Activated CD8-positive, alpha-beta memory T cell treated with anti-CD3 and anti-CD28 coated beads for 4 hours (primary cell): Measurements from ENCODE around the gene ARMCX1.
"Not testable (repeated sequence)": the region's sequence is repeated elsewhere in the genome, so short reads cannot be mapped to it uniquely, and the experiment has no call there.

Source experiments
- DNase-seq, 2 donors: peaks; one replicate each; pipeline ENCODE4 v3.0.0-alpha.2; 2020; ENCODE audit warnings: low read depth in 2 of 2

The ARMCX1 gene

GRCh38 chrX:101550362-101550750, at the start of gene ARMCX1:
Gene ARMCX1, plus strand, starts transcription at chrX:101550547. Its CDS starts 2,384 bp downstream, at chrX:101552931.
- DNase-seq = no peak

GRCh38 chrX:101502929-101503328, 47.4 kb upstream of the ARMCX1 start:
- not testable (repeated sequence) for DNase-seq

GRCh38 chrX:101507372-101507771, 43.0 kb upstream of the ARMCX1 start:
- no peak for DNase-seq

GRCh38 chrX:101507986-101508385, 42.4 kb upstream of the ARMCX1 start:
- DNase-seq = no peak

GRCh38 chrX:101530944-101531343, 19.4 kb upstream of the ARMCX1 start:
- no peak for DNase-seq

- DNase-seq = no peak
Measured at GRCh38 chrX:101539116-101539515, 11.2 kb upstream of the ARMCX1 start.

GRCh38 chrX:101550751-101551379, 518 bp downstream of the ARMCX1 start:
- DNase-seq = no peak

GRCh38 chrX:101551380-101551767, 1.0 kb downstream of the ARMCX1 start:
- no peak for DNase-seq

- no peak for DNase-seq
Measured at GRCh38 chrX:101552714-101553113, 2.4 kb downstream of the ARMCX1 start.

- DNase-seq = no peak
Measured at GRCh38 chrX:101564651-101565050, 14.3 kb downstream of the ARMCX1 start.

GRCh38 chrX:101595739-101596419, 45.5 kb downstream of the ARMCX1 start:
- DNase-seq = no peak

- DNase-seq = not testable (repeated sequence)
Measured at GRCh38 chrX:101599592-101599991, 49.2 kb downstream of the ARMCX1 start.

GRCh38 chrX:101602077-101602476, 51.7 kb downstream of the ARMCX1 start:
- DNase-seq = no peak
